ENCODE measurements around the gene PKLR. TPM values are rescaled to one million over a fixed set of nuclear protein-coding genes. Genes with fewer than 3 reads are reported as not detected.

PKLR gene
- total and polyA plus RNA-seq, 4 donors, result 10.4 to 56.1 (median 40.6) TPM

DNA sequence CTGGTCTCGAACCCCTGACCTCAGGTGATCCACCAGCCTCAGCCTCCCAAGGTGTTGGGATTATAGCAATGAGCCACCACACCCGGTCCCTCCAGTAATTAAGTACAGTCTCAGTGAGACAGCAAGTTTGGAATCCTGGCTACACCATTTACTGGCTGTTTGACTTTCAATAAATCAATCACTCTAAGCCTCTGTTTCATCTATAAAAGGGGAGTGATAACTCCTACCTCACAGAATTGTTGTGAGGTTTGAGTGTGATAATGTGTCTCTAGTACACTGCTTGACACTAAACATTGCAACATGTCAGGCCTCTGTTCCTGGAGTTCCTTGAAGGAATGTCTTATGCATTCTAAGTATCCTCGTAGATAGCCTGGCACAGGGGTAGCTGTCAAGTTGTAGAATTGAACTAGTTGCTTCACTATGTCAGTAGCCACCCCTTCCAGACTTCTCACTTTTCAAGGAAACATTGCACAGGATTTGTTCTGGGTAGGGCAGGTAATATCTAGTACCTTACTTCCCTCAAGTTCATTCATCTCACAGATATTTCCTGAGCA lies 58.4 kb downstream of the PKLR start:
- Histone ChIP-seq H3K36me3 (ENCODE audit: control insufficient read depth in 4 of 4, insufficient read depth in 3 of 4, low read depth in 1 of 4, low read length in 3 of 4) (peaks cover 0 to 3% (median 1%) of the 10 kb centered on the region in 4 donors), H3K9ac (ENCODE audit: low read depth in 1 of 2, low read length in 2 of 2) (no peak overlapping the region), H3K27ac (ENCODE audit: low read depth in 1 of 2, low read length in 2 of 2) (peak overlapping the region; percentile 89 to 91), H3K27me3 (ENCODE audit: control insufficient read depth in 4 of 4, insufficient read depth in 4 of 4, low read length in 3 of 4) (no peaks in the 10 kb centered on the region), H3K4me1 (ENCODE audit: control insufficient read depth in 4 of 4, insufficient read depth in 4 of 4, low read length in 3 of 4) (peaks cover 1 to 28% (median 21%) of the 10 kb centered on the region in 4 donors), H3K9me3 (ENCODE audit: control insufficient read depth in 4 of 4, low read length in 3 of 4) (no peaks in the 10 kb centered on the region), H3K4me3 (ENCODE audit: low read depth in 1 of 3, low read length in 3 of 3) (no peak overlapping the region)
- DNase-seq (ENCODE audit: low spot score), result no peak
- WGBS, result 86% methylated on average over 3 of the region's 3 CpGs
- TF ChIP-seq, protein P1, sequence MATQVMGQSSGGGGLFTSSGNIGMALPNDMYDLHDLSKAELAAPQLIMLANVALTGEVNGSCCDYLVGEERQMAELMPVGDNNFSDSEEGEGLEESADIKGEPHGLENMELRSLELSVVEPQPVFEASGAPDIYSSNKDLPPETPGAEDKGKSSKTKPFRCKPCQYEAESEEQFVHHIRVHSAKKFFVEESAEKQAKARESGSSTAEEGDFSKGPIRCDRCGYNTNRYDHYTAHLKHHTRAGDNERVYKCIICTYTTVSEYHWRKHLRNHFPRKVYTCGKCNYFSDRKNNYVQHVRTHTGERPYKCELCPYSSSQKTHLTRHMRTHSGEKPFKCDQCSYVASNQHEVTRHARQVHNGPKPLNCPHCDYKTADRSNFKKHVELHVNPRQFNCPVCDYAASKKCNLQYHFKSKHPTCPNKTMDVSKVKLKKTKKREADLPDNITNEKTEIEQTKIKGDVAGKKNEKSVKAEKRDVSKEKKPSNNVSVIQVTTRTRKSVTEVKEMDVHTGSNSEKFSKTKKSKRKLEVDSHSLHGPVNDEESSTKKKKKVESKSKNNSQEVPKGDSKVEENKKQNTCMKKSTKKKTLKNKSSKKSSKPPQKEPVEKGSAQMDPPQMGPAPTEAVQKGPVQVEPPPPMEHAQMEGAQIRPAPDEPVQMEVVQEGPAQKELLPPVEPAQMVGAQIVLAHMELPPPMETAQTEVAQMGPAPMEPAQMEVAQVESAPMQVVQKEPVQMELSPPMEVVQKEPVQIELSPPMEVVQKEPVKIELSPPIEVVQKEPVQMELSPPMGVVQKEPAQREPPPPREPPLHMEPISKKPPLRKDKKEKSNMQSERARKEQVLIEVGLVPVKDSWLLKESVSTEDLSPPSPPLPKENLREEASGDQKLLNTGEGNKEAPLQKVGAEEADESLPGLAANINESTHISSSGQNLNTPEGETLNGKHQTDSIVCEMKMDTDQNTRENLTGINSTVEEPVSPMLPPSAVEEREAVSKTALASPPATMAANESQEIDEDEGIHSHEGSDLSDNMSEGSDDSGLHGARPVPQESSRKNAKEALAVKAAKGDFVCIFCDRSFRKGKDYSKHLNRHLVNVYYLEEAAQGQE (IDR thresholded peaks at IDR 0.05), result no peak
- TF ChIP-seq, protein P2, sequence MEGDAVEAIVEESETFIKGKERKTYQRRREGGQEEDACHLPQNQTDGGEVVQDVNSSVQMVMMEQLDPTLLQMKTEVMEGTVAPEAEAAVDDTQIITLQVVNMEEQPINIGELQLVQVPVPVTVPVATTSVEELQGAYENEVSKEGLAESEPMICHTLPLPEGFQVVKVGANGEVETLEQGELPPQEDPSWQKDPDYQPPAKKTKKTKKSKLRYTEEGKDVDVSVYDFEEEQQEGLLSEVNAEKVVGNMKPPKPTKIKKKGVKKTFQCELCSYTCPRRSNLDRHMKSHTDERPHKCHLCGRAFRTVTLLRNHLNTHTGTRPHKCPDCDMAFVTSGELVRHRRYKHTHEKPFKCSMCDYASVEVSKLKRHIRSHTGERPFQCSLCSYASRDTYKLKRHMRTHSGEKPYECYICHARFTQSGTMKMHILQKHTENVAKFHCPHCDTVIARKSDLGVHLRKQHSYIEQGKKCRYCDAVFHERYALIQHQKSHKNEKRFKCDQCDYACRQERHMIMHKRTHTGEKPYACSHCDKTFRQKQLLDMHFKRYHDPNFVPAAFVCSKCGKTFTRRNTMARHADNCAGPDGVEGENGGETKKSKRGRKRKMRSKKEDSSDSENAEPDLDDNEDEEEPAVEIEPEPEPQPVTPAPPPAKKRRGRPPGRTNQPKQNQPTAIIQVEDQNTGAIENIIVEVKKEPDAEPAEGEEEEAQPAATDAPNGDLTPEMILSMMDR (IDR thresholded peaks at IDR 0.05; ENCODE audit: low read depth, low read length, missing input control), result no peak
- no peak for TF ChIP-seq HNF4G (IDR thresholded peaks at IDR 0.05)
- no peak for TF ChIP-seq JUND (IDR thresholded peaks at IDR 0.05)
- TF ChIP-seq RAD21 (IDR thresholded peaks at IDR 0.05), result no peak
- no peak for TF ChIP-seq TAF1 (conservative IDR thresholded peaks at IDR 0.05)
- TF ChIP-seq EGR1 (IDR thresholded peaks at IDR 0.05; ENCODE audit: low read depth in 2 of 2), result no peak
- TF ChIP-seq GABPA (IDR thresholded peaks at IDR 0.05 in 1 of 2, conservative IDR thresholded peaks at IDR 0.05 in 1 of 2), result no peak
- no peak for TF ChIP-seq NR2F2 (IDR thresholded peaks at IDR 0.05)
- TF ChIP-seq, protein P3, sequence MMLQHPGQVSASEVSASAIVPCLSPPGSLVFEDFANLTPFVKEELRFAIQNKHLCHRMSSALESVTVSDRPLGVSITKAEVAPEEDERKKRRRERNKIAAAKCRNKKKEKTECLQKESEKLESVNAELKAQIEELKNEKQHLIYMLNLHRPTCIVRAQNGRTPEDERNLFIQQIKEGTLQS (IDR thresholded peaks at IDR 0.05), result no peak
- TF ChIP-seq RXRA (IDR thresholded peaks at IDR 0.05), result no peak
- TF ChIP-seq HNF4A (conservative IDR thresholded peaks at IDR 0.05), result no peak
- no peak for TF ChIP-seq YY1 (IDR thresholded peaks at IDR 0.05)
- no peak for TF ChIP-seq FOXA2 (IDR thresholded peaks at IDR 0.05)
- TF ChIP-seq, protein P4, sequence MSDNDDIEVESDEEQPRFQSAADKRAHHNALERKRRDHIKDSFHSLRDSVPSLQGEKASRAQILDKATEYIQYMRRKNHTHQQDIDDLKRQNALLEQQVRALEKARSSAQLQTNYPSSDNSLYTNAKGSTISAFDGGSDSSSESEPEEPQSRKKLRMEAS (IDR thresholded peaks at IDR 0.05), result no peak
- TF ChIP-seq, protein P5, sequence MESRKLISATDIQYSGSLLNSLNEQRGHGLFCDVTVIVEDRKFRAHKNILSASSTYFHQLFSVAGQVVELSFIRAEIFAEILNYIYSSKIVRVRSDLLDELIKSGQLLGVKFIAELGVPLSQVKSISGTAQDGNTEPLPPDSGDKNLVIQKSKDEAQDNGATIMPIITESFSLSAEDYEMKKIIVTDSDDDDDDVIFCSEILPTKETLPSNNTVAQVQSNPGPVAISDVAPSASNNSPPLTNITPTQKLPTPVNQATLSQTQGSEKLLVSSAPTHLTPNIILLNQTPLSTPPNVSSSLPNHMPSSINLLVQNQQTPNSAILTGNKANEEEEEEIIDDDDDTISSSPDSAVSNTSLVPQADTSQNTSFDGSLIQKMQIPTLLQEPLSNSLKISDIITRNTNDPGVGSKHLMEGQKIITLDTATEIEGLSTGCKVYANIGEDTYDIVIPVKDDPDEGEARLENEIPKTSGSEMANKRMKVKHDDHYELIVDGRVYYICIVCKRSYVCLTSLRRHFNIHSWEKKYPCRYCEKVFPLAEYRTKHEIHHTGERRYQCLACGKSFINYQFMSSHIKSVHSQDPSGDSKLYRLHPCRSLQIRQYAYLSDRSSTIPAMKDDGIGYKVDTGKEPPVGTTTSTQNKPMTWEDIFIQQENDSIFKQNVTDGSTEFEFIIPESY (IDR thresholded peaks at IDR 0.05), result no peak
- TF ChIP-seq FOXA1 (IDR thresholded peaks at IDR 0.05), result no peak
- no peak for TF ChIP-seq SP1 (IDR thresholded peaks at IDR 0.05)
